M059J (cell line): Measurements from ENCODE around the gene KMT5B. TPM values are rescaled to one million over a fixed set of nuclear protein-coding genes. Genes with fewer than 3 reads are reported as not detected.

Experiments used
- DNase-seq: peaks from one replicate; pipeline ENCODE4 v3.0.0-alpha.2; 2012; ENCODE audit warnings: low read depth
- total RNA-seq: library from RNA; depleted of rRNA; stranded (reverse); fragments of >200 nt; shearing (Covaris generic); gene quantifications from 2 replicates; pipeline ENCODE4 v1.2.3, GENCODE V29; 2014

The KMT5B gene
- total RNA-seq, 1 experiment from 2014 or later = 28.6 TPM

GRCh38 chr11:68186061-68186460 lies 27.0 kb downstream of the KMT5B start:
- DNase-seq = no peak

DNA sequence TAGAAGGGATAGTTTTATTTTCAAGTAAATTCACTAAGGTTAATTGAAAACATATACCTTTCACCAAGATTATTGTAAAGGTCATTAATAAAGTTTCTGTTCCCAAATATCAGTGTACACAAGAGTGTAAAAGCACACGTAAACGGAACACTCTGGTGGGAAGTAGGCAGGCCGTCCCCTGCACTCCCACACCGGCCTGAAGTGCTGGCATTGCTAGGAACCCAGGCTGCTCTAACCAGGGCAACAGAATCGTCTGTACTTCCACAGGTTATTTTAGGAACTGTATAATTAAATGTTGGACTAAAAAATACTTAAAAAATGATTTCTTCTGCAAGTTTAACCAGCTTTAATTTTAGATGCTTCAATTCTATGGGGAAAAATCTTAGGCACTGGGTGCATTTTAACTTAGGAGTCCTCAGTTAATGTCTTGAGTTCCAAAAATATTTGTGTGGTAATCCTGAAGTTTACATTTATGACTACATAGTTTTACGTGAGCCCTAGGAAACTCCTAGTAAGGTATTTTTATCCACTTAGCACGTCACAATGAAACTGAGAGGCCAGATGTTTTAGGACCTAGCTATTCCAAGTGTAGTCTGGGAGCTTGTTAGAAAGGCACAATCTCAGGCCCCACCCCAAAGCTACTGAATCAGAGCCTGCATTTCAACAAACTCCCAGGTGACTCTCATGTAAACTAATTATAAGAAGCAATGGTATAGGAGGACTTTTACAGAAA lies 31.2 kb downstream of the KMT5B start:
- no peak for DNase-seq

DNA sequence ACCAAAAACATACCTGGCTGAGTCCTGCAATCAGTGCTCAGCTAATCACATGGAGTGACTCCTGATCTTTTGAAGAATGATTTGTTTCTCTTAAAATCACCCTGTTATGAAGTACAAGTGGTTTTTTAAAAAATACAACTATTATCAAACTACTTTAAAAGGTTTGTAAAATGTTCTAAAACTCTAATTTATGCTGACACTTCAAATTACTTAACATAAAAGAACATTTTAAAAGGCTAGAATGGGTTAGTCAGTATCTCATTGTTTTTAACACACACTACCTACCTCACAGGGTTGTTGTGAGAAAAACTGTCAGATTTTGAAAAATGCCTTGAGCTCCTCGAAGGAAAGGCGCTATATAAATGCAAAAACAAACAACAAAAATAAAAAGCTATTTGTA lies 33.2 kb downstream of the KMT5B start:
- no peak for DNase-seq

- DNase-seq = no peak
Measured at GRCh38 chr11:68177877-68178276, 35.2 kb downstream of the KMT5B start.

GRCh38 chr11:68173926-68174325 lies 39.2 kb downstream of the KMT5B start:
- no peak for DNase-seq

- no peak for DNase-seq
Measured at GRCh38 chr11:68169442-68169841, 43.7 kb downstream of the KMT5B start.

DNA sequence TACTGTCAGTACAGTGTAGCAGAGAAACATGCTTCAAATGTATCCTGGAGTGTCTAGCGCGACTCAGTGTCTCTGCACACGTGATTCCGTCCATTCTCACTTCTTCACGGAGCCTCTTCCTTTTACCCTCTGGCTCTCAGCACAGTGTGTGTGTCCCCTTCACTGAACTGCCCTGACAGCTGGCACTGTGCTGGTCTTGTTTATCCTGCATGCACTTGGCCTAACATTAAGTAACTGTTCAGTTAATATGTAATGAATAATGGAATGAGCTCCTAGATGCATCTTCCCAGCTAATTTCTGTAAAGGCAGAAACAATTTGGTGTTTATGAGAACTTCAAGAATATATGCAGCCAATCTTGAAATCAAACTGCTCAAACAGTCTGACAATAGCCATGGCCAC lies 44.4 kb downstream of the KMT5B start:
- no peak for DNase-seq

DNA sequence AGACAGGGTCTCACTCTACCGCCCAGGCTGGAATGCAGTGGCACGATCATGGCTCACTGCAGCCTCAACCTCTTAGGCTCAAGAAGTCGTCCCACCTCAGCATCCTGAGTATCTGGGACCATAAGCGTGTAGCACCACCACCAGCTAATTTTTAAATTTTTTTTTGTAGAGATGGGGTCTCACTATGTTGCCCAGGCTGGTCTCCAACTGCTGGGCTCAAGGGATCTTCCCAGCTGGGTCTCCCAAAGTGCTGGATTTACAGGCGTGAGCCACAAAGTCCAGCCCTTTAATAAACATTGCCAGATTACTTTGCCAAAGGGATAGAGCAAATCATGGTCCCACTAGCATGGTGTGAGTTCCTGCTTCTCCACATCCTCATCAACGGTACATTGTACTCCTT lies 45.6 kb downstream of the KMT5B start:
- DNase-seq = no peak

GRCh38 chr11:68166969-68167368 lies 46.1 kb downstream of the KMT5B start:
- DNase-seq = no peak

DNA sequence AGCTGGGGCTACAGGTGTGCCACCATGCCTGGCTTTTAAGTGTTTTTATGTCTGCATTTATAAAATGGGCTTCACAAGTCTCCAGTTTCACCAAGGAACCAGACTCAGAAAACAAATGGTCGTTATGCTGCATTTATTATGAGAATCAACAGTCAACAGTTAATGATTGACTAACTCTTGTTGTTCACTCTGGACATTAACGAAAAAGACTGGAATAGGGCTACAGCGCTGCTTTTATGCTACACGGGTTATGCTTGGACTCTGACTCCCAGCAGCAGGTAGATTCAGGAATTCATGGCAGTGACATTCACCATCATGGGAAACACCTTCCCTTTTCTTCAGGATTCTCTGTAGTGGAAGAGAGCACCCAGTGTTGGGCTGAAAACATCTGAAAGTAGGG lies 47.5 kb downstream of the KMT5B start:
- no peak for DNase-seq

DNA sequence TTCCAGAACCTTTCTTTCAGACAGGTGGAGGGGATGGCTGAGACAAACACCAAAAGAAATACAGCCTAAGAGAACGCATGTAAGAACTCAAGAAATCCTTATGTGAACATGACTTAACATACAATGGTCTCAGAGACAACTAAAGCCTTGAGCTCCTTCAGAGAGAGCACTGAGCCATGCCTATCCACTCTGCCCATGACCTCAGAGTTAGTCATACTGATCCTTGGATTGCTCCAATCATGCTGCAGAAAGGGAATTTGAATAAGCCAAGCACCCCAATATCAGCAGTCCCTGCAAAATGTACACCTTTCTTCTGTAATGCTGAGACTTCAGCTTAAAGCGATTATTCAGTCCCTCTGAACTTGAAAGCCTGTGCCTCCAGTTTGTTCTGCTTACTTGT lies 48.7 kb downstream of the KMT5B start:
- DNase-seq = peak; percentile 65

- no peak for DNase-seq
Measured at GRCh38 chr11:68163691-68164090, 49.4 kb downstream of the KMT5B start.

DNA sequence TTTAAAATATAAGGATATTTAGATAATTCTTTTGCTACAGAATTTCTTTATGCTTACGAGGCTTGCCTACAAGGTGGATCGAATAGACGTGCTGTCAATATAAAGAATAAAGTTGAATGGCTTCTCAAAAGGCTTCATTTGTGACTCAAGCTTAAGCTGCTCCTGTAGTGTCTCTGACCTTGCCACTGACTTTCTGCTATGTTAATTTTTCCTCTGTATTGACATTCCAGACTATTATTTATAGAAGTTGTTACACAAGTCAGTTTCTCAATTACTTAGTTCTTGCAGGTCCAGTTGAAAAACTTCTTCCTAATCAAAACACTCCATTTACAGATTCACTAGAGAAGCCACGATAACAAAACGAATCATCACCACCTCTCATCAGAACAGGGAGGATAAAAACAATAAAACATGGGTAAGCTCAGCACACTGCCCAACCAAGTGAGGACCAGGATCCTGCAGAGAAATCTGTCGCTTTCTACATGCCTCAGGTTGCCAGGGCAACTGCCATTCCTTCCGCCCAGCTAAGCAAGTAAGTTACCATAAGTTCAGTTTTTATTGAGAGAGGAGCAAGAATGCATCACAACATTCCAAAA lies 52.9 kb downstream of the KMT5B start:
- DNase-seq = peak; percentile 20

- DNase-seq = no peak
Measured at GRCh38 chr11:68159665-68160064, 53.4 kb downstream of the KMT5B start.

GRCh38 chr11:68159161-68159560 lies 53.9 kb downstream of the KMT5B start:
- DNase-seq = no peak

DNA sequence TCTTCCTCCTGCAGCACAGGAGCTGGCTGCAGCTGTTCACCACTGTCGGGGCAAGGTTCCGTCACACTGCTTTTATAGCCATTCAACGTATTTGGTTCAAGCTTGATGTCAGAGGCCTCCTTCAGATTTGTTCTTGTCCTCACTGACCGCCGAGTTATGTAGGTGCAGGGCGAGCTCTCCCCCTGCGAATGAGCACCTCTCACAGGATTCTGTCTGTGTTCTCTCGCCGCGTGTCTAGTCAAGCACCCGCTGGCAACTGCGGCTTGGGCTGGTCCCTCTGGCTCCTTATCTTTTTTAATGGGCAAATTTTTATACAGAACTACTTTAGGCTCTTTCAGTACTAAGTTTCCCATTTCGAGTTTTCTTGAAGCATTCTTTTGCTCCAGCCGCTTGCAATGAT lies 54.5 kb downstream of the KMT5B start:
- no peak for DNase-seq

GRCh38 chr11:68153742-68154141 lies 59.4 kb downstream of the KMT5B start:
- no peak for DNase-seq

DNA sequence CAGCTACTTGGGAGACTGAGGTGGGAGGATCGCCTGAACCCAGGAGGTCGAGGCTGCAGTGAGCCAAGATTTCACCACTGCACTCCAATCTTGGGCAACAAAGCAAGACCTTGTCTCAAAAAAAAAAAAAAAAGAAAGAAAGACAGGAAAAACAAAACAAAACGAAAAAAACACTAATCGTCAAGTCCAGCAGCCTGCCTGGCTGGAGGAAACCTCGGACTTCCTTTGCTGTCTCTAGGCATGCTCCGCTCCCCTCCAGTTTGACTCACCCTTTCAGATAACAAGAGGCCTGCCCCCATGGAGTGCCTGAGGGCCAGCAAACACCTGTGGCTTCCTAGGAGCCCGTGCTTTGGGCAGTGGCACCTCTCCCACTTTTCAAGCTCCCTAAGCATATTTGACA lies 63.1 kb downstream of the KMT5B start:
- peak; percentile 89 for DNase-seq

DNA sequence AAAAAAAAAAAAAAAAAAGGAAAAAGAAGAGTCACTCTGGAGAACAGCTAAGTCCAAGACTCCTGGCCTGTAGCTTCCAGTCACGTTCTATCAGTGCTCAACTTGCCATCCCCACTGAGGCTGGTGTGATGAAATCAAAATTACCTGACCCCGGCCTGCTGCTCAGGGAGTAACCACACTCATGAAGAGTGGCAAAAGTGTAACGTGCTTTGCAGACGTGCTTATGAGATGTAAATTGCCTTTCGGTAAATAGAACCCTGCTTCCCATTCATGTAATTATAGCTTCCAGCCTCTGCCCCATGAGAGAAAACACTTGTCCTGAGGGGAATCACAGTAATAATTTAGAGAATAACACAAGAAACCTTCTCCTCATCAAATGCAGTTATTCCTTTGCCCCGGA lies 63.7 kb downstream of the KMT5B start:
- DNase-seq = no peak

DNA sequence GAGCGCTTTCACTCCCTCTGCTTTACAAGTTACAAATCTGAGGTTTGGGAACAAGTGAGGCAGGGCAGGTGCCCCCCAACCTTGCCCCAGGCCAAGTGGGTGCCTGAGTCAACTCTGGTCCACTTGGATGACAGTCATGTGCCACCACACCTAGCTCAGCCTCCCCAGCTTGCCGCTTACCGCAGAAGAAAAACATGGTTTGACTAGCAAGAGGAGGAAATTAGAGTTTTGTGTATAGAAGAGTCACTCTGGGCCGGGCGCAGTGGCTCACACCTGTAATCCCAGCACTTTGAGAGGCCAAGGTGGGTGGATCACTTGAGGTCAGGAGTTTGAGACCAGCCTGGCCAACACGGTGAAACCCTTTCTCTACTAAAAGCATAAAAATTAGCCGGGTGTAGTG lies 64.2 kb downstream of the KMT5B start:
- no peak for DNase-seq

- no peak for DNase-seq
Measured at GRCh38 chr11:68148071-68148805, 64.9 kb downstream of the KMT5B start.

DNA sequence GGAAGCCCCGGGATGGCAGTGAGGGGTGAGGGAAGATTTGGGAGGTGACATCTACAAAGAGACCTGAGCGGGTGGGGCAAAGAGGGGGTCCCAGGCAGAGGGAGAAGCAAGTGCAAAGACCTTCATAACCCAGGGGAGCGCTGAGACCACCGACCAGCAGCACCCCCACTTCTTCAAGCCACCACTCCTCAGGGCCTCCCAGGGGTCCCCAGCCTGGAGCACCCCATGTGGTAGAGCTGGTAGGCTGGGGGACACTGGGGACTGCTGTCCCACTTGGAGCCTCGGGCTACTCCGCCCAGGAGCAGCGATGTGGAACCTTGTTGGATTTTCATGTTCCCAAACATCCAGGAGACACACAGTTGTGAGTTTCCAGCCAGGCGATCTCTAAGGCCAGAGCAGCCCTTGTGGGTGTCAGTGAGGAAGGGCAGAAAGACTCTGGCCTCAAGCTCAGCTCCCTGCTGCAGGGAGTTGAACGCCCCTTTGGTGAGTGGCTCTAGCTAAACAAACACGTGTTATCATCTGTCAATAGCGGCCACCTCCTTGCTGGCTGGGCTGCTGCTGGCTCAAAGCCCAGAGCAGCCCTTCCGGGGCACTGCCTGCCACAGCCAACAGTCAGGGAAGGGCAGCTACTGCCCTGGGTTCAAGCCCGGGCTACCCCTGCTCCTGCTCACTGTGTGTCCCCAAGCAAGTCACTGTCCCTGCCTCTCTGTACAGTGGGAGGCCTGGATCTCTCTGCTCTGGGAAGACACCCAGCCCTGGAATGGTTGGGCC lies 66.2 kb downstream of the KMT5B start:
- peak; percentile 78 for DNase-seq
